ENCODE measurements around the gene IZUMO4.

DNA sequence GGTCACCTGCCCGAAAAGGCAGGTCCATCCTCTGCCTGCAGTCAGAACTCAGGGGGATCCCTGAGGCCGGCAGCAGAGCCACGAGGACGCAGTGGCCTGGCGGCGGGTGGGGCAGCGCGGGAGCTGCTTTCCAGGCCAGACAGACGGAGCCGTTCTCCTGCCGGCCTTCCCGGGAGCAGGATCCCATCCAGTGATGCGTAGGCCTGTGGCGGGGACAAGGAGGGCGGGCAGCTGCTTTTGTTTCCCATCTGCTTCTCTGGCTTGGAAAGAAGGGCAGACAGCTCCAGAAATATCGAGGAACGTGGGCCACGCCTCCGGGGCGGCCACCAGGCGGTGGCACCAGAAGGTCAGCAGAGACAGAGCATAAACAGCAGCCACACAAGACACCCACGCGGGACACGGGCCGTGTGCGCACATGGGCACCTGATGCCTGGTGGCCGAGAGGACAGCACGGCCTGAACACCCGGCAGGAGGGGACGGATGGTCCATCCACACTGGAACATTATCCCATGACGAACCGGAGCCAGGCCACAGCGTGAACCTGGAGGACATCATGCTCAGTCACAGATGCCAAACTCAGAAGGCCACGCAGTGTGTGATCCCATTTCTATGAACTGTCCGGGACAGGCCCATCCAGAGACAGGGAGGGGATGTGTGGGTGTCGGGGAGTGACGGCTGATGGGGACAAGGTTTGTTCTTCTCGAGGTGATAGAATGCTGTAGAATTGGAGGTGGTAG is 31.8 kb upstream of the IZUMO4 start:
- TF ChIP-seq CTCF (IDR thresholded peaks at IDR 0.05; ENCODE audit: poor library complexity, severe bottlenecking): no peak
- no peak for TF ChIP-seq SMC3 (conservative IDR thresholded peaks at IDR 0.05; ENCODE audit: poor library complexity)
- no peak for TF ChIP-seq EZH2 (IDR thresholded peaks at IDR 0.05; ENCODE audit: borderline replicate concordance, insufficient read depth, low read length, poor library complexity, severe bottlenecking)
- TF ChIP-seq MXI1 (conservative IDR thresholded peaks at IDR 0.05; ENCODE audit: poor library complexity, severe bottlenecking): no peak
